ENCODE data around the gene NRTN.
"Not testable (repeated sequence)": the region's sequence is repeated elsewhere in the genome, so short reads cannot be mapped to it uniquely, and the experiment has no call there.

Gene NRTN

DNA sequence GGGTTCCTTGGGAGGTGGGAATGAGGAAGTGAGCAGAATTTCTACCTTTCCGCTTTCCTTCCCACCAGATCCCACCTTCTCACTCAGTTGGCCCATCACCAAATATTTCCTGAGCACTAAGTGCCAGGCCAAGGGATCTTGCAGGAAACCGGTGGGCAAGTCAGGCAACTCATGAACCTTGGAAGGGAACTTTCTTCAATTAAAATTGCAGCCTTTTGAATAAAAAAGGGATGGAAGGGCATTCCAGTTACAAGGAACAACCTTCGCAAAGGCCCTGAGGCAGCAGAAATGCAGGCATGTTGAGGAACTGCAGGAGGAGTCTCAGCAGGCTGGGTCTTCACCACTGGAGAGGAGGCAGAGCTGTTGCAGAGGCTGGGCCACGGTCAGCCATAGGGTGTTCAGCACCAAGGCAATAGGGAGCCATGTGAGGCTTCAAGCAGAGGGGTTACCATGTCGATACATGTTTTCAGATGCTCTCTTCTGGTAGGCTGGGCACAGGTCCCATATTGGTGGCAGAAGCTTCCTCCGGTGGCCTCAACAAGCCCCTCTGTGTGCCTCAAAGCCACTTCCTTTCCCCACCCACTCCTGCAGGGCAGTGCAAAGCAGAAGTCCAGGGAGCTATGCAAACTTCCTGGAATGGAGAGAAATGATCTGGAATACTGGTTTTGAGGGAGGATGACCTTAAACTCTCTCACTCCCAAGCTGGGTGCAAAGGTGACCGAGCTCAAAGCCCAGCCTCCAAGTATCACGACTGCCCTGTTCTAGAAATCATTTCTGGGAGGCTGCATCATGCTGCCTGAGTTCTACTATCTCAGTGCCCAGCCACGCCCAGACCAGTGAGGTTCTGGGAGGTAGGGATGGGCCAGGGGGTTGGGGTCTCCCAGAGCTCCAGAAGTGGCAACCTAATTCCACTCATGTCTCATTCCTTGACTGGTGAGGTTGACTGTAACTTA, 34.5 kb downstream of the NRTN start, which contains the start of gene FUT6:
Gene FUT6 (minus strand): TSS at position 638 of the 953 bp plus-strand sequence. CDS start 7,135 bp downstream, outside the sequence.
- no peak for DNase-seq

DNA sequence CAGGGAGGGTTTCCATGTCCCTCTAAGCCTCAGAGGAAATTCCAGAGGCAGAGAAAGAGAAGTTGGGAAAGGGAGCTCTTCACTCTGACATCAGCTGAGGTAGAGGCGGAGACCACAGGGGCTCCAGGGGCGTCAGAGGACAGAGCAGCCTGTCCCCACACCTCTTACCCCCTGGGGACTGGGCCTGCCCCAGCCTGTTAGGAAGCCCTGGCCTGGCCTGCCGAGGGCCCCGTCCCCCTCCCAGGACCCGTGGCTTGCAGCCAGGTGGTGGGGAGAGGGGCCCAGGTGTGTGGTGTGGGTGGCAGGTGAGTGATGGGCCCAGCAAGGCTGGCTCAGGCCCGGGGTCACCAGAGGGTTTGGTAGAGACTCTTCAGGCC, 36.9 kb downstream of the NRTN start:
- DNase-seq = not testable (repeated sequence)

- DNase-seq = no peak
Observed at GRCh38 chr19:5843295-5843927, 38.5 kb downstream of the NRTN start.

- no peak for DNase-seq
Observed at GRCh38 chr19:5844456-5845433, 39.9 kb downstream of the NRTN start.

DNA sequence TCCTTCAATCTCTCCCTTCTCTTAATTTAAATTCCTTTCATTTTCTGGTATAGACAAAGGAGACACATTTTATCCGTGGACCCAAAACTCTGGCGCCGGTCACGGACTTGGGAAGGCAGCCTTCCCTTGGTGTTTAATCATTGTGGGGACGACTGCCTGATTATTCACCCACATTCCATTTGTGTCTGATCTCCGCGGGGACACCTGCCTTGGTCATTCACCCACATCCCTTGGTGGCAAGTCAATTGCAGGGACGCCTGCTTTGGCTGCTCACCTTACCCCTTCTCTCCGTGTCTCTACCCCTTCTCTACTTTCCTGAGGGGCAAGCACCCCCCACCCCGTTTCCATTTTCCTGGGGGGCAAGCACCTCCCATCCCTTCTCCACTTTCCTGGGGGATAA, 43.0 kb downstream of the NRTN start:
- DNase-seq = not testable (repeated sequence)

- DNase-seq = not testable (repeated sequence)
Observed at GRCh38 chr19:5848621-5849020, 43.8 kb downstream of the NRTN start.

DNA sequence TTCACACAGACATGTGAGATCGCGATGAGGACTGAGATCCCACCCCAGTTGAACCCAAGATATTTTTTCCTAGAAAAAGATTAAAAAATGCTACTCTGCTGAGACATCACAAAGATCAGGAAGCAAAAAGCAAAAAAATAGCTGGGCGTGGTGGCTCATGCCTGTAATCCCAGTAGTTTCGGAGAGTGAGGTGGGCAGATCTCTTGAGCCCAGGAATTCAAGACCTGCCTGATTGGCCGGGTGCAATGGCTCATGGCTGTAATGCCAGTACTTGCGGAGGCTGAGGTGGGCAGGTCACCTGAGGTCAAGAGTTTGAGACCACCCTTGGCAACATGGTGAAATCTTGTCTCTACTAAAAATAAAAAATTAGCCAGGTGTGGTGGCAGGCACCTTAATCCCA, 45.3 kb downstream of the NRTN start:
- no peak for DNase-seq

GRCh38 chr19:5850743-5851293, 46.0 kb downstream of the NRTN start:
- no peak for DNase-seq

- no peak for DNase-seq
Observed at GRCh38 chr19:5851302-5851701, 46.4 kb downstream of the NRTN start, which contains the start of gene FUT3. Gene FUT3 (minus strand): TSS chr19:5851449.

GRCh38 chr19:5854121-5854520, 49.3 kb downstream of the NRTN start:
- DNase-seq = not testable (repeated sequence)

DNA sequence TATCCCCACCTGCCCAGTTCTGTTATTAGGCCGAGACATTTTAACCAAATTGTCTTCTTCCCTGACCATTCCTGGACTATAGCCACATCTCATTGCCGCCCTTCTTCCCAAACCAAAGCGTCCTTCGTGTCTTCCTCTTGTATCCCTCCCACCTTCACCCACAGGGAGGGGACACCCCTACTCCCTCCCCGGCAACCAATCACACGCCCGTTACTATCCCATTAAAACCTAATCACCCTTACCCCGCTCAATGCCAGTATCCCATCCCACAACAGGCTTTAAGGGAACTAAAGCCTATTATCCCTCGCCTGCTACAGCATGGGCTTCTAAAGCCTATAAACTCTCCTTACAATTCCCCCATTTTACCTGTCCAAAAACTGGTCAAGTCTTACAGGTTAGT, 50.3 kb downstream of the NRTN start:
- not testable (repeated sequence) for DNase-seq

DNA sequence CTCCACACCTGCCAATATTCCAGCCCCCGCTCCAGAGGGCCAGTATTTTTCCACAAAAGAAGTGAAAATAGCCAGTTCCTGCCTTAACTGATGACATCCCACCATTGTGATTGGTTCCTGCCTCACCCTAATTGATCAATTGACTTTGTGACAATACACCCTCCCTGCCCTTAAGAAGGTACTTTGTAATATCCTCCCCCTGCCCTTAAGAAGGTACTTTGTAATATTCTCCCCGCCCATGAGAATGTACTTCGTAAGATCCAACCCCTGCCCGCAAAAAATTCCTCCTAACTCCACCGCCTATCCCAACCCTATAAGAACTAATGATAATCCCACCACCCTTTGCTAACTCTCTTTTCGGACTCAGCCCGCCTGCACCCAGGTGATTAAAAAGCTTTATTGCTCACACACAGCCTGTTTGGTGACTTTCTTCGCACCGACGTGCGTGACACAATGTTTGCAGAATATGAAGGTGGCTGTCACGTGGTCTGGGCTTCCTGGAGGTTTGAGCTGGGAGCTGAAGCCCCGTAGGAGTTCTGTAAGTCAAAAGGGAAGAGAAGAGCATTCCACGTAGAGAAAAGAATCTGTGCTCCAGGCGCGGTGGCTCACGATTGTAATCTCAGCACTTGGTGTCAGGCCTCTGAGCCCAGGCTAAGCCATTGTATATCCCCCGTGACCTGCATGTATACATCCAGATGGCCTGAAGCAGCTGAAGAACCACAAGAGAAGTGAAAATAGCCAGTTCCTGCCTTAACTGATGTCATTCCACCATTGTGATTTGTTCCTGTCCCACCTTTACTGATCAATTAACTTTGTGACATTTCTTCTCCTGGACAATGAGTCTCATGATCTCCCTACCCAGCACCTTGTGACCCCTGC, 52.6 kb downstream of the NRTN start:
- no peak for DNase-seq

- no peak for DNase-seq
Observed at GRCh38 chr19:5863030-5863665, 58.3 kb downstream of the NRTN start.

- DNase-seq = no peak
Observed at GRCh38 chr19:5864013-5864720, 59.3 kb downstream of the NRTN start.

GRCh38 chr19:5864725-5865486, 60.0 kb downstream of the NRTN start:
- DNase-seq = no peak

DNA sequence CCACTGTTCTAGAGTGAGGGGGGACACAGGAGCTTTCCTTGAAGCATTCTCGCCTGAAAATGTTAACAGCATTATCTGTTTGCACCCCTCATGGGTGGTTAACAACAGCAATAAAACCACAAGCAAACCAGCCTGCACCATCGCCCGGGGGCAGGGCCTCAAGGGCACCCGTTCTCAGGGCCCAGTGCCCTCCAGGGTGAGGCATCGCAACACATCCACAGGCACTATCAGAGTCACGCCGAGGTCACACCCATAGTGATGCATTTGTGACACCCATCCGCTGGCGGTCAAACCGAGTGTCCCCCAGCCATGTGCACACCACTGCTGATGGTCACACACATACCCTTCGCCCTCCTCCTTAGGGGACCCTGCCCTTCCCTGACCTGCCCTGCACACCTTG, 60.9 kb downstream of the NRTN start:
- DNase-seq = no peak

- DNase-seq = no peak
Observed at GRCh38 chr19:5867201-5868136, 62.6 kb downstream of the NRTN start.

DNA sequence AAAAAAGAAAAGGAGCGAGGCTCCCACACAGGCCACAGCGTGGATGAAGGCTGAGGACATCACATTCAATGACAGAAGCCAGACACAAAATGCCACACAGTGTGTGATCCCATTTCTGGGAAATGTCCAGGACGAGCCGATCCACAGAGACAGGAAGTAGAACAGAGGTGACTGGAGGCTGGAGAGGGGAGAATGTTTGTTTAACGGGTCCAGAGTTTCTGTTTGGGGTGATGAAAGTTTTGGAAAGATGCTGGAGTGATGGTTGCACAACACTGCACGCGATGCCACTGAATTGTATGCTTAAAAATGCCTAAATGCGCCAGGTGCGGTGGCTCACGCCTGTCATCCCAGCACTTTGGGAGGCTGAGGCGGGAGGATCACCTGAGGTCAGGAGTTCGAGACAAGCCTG, 66.1 kb downstream of the NRTN start:
- DNase-seq = no peak
